Pancreas (tissue), 10 donors: ENCODE results near the gene BEGAIN. TPM values are rescaled to one million over a fixed set of nuclear protein-coding genes. Genes with fewer than 3 reads are reported as not detected.

ENCODE experiments used
- ATAC-seq, 4 donors: fragments of 200-7000 bp; cut with Tn5 transposase; one replicate each; pipeline versions ENCODE4 v1.8.0 to v1.9.1; 2020; ENCODE audit warnings: mild to moderate bottlenecking in 4 of 4, moderate library complexity in 4 of 4
- DNase-seq, 6 donors: peaks; one replicate each; pipeline ENCODE4 v3.0.0-alpha.2; 2020
- FAIRE-seq: peaks from 2 replicates; lab custom pipeline; 2012; peaks lifted over from hg19 to GRCh38; lab: Jason Lieb, UNC
- H3K27ac ChIP-seq, 4 donors: fragments of 200-600 bp; sonication (generic); 1 replicate in 3 of 4; 2 replicates in 1 of 4; pipeline versions ENCODE4 v1.5.0 to v1.8.0; 2020
- H3K27me3 ChIP-seq, 4 donors: fragments of 200-600 bp; one replicate each; pipeline ENCODE4 v1.8.0; 2021
- H3K36me3 ChIP-seq, 3 donors: fragments of 200-600 bp; sonication (generic) in 1 of 3; one replicate each; pipeline versions ENCODE4 v1.5.0 to v1.8.0; 2020 to 2021
- H3K4me1 ChIP-seq, 3 donors: fragments of 200-600 bp; one replicate each; pipeline ENCODE4 v1.8.0; 2021
- H3K4me3 ChIP-seq, 4 donors: fragments of 200-600 bp; sonication (generic) in 2 of 4; one replicate each; pipeline versions ENCODE4 v1.5.0 to v1.8.0; 2020 to 2021
- H3K9me3 ChIP-seq, 4 donors: fragments of 200-600 bp; one replicate each; pipeline ENCODE4 v1.8.0; 2021
- CTCF ChIP-seq, 4 donors: fragments of 200-600 bp; sonication (generic) in 3 of 4; IDR thresholded peaks; one replicate each; pipeline versions ENCODE4 v1.5.0 to v1.8.0; 2021; ENCODE audit warnings: antibody characterized with exemption in 4 of 4
- WGBS, 2 donors: extraction: QIAGEN DNeasy Blood & Tissue Kit; methylation state at CpG; one replicate each; pipeline ENCODE4 v1.1.7; 2013; 5-methylcytosine and 5-hydroxymethylcytosine counted together
- intact Hi-C, 3 donors: fragments of 100-400 bp; cut with DNase I; formaldehyde crosslinking; loops; one replicate each; pipeline versions ENCODE4 v1.11.1 to v1.14.2; 2022
- polyA plus RNA-seq, 2 donors: library from polyadenylated mRNA; stranded (reverse); fragments of 200-250 nt; gene quantifications; one replicate each; pipeline ENCODE4 v1.2.3, GENCODE V29; 2013
- total RNA-seq, 6 donors: library from RNA; stranded (reverse); fragmentation: NEBNext Ultra II Directional in 4 of 6; extraction: Animal tissue kit (Norgen Biotek cat#: 25700) in 4 of 6; gene quantifications; one replicate each; pipeline versions ENCODE4 v1.2.1 to v1.2.4, GENCODE V29; 2021 to 2023
- donor health status: healthy with polysubstance abuse.
- donor health status: DM: no; HTN: no; CAD: no; lungs with moderate emphysema.
- donor health status: DM: no; HTN: no; CAD: no.
- donor health status: control.
- donor health status: control.
- donor health status: Bipolar disorder and iron deficiency.
- donor health status: DM: yes; HTN: yes; CAD: no.
- donor health status: DM: no; HTN: no; CAD: no.
- donor health status: DM: no; HTN: no; CAD: no.
- donor health status: DM: yes; HTN: yes; CAD: no.

BEGAIN gene
- total and polyA plus RNA-seq, 8 donors = 9.1 to 32.2 (median 15.4) TPM

GRCh38 chr14:100605706-100606686, 18.8 kb upstream of the BEGAIN start:
- no peak for ATAC-seq
- DNase-seq = peak in 1 of 6 donors; percentile 41
- intact Hi-C loops = no loop called here
- 80 to 84% methylated on average over 29 of the region's 29 CpGs for WGBS, 2 donors
- no peaks in the 10 kb centered on the region for H3K9me3 ChIP-seq
- H3K36me3 ChIP-seq = no peaks in the 10 kb centered on the region
- H3K4me1 ChIP-seq = no peaks in the 10 kb centered on the region
- no peak for FAIRE-seq
- H3K4me3 ChIP-seq = no peak overlapping the region
- TF ChIP-seq CTCF (IDR thresholded peaks at IDR 0.05) = no peak
- H3K27ac ChIP-seq = no peak overlapping the region
- no peaks in the 10 kb centered on the region for H3K27me3 ChIP-seq

- intact Hi-C loops = no loop called here
- DNase-seq (peak in 2 of 6 donors; percentile 39 to 40), ATAC-seq (no peak), FAIRE-seq (no peak)
- H3K4me3 ChIP-seq = no peak overlapping the region
- H3K9me3 ChIP-seq = no peaks in the 10 kb centered on the region
- no peaks in the 10 kb centered on the region for H3K27me3 ChIP-seq
- 77 to 93% methylated on average over 3 to 4 of the region's 4 CpGs for WGBS, 2 donors
- no peak overlapping the region for H3K27ac ChIP-seq
- no peaks in the 10 kb centered on the region for H3K36me3 ChIP-seq
- TF ChIP-seq CTCF (IDR thresholded peaks at IDR 0.05) = no peak
- H3K4me1 ChIP-seq = no peaks in the 10 kb centered on the region
Observed at GRCh38 chr14:100605230-100605629, 18.0 kb upstream of the BEGAIN start.

GRCh38 chr14:100604709-100605108, 17.5 kb upstream of the BEGAIN start:
- FAIRE-seq (no peak), DNase-seq (peak in 1 of 6 donors; percentile 48), ATAC-seq (no peak)
- 89 to 93% methylated on average over 24 of the region's 24 CpGs for WGBS, 2 donors
- Histone ChIP-seq H3K27me3 (no peaks in the 10 kb centered on the region), H3K27ac (no peak overlapping the region), H3K4me3 (no peak overlapping the region), H3K4me1 (no peaks in the 10 kb centered on the region), H3K36me3 (no peaks in the 10 kb centered on the region), H3K9me3 (no peaks in the 10 kb centered on the region)
- no peak for TF ChIP-seq CTCF (IDR thresholded peaks at IDR 0.05)
- intact Hi-C loops = no loop called here

GRCh38 chr14:100604121-100604501, 16.9 kb upstream of the BEGAIN start:
- H3K4me1 ChIP-seq = no peaks in the 10 kb centered on the region
- intact Hi-C loops = no loop called here
- ATAC-seq = no peak
- 79 to 86% methylated on average over 13 of the region's 13 CpGs for WGBS, 2 donors
- no peaks in the 10 kb centered on the region for H3K9me3 ChIP-seq
- no peak for FAIRE-seq
- peak in 1 of 6 donors; percentile 29 for DNase-seq
- no peak overlapping the region for H3K27ac ChIP-seq
- H3K36me3 ChIP-seq = no peaks in the 10 kb centered on the region
- TF ChIP-seq CTCF (IDR thresholded peaks at IDR 0.05) = no peak
- no peak overlapping the region for H3K4me3 ChIP-seq
- no peaks in the 10 kb centered on the region for H3K27me3 ChIP-seq
